ENCODE measurements around the gene PPM1E. TPM values are rescaled to one million over a fixed set of nuclear protein-coding genes. Genes with fewer than 3 reads are reported as not detected.

PPM1E gene
- total and polyA plus RNA-seq, 7 donors, result 0.01 to 0.24 (median 0.10) TPM; not detected in 3

DNA sequence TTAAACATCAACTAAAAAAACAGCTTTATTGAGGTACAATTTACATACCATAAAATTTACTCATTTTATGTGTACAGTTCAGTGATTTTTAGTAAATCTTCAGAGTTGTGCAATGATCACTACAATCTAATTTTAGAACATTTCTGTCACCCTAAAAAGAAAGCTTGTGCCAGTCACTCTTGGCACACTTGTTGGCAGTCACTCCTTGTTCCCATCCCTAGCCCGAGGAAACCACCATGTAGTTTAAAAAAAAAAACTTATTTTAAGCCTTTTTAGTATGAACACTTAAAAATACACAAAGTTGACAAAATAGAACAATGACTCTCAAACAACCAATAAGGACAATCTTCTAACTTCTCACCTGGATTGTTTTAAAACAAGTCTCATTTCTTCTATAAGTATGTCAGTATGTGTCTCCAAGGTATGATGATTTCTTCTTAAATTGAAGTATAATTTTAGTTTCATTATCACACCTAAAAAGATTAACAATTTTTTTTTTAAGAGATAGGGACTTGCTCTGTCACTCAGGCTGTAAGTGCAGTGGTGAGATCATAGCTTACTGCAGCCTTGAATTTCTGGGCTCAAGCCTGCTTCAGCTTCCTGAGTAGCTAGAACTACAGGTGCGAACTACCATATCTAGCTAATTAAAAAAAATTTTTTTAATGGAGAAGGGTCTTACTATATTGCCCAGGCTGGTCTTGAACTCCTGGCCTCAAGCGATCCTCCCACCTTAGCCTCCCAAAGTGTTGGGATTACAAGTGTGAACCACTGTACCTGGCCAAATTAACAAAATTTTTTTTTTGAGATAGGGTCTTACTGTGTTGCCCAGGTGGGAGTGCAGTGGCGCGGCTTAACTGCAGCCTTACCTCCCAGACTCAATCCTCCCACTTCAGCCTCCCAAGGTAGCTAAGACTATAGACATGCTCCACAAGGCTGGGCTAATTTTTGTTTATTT lies 53.2 kb downstream of the PPM1E start:
- no peaks in the 10 kb centered on the region for H3K9me3 ChIP-seq
- intact Hi-C loops (cut with DNase I), result no loop called here
- DNase-seq (no peak), ATAC-seq (no peak)
- H3K27ac ChIP-seq, result no peak overlapping the region
- TF ChIP-seq, protein P1, sequence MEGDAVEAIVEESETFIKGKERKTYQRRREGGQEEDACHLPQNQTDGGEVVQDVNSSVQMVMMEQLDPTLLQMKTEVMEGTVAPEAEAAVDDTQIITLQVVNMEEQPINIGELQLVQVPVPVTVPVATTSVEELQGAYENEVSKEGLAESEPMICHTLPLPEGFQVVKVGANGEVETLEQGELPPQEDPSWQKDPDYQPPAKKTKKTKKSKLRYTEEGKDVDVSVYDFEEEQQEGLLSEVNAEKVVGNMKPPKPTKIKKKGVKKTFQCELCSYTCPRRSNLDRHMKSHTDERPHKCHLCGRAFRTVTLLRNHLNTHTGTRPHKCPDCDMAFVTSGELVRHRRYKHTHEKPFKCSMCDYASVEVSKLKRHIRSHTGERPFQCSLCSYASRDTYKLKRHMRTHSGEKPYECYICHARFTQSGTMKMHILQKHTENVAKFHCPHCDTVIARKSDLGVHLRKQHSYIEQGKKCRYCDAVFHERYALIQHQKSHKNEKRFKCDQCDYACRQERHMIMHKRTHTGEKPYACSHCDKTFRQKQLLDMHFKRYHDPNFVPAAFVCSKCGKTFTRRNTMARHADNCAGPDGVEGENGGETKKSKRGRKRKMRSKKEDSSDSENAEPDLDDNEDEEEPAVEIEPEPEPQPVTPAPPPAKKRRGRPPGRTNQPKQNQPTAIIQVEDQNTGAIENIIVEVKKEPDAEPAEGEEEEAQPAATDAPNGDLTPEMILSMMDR (IDR thresholded peaks at IDR 0.05), result no peak
- whole genome bisulfite sequencing, 3 donors, result 79 to 80% (median 79%) methylated on average over 5 of the region's 5 CpGs
- H3K27me3 ChIP-seq (ENCODE audit: insufficient read depth in 3 of 3, low read length in 2 of 3), result peaks cover 0 to 4% (median 0%) of the 10 kb centered on the region in 3 donors
- H3K4me1 ChIP-seq, result no peaks in the 10 kb centered on the region
- no peak overlapping the region for H3K4me3 ChIP-seq
- H3K36me3 ChIP-seq (ENCODE audit: insufficient read depth in 1 of 2, low read depth in 1 of 2), result no peaks in the 10 kb centered on the region

DNA sequence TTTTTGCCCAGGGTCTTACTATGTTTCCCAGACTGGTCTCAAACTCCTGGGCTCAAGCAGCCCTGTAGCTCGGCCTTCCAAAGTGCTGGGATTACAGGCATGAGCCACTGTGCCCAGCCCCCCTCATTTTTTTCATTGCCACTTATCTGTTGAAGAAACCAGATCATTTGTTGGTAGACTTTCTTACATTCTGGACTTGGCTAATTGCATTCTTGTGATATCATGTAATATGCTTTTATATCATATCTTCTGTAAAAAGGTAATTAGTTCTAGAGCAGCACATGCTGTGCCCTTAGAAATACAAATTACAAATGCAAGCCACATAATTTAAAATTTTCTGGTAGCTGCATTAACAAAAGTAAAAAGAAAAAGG lies 53.9 kb downstream of the PPM1E start:
- no peaks in the 10 kb centered on the region for H3K36me3 ChIP-seq (ENCODE audit: insufficient read depth in 1 of 2, low read depth in 1 of 2)
- TF ChIP-seq, protein P1 (IDR thresholded peaks at IDR 0.05), result no peak
- ATAC-seq, result no peak
- peaks cover 0 to 4% (median 0%) of the 10 kb centered on the region in 3 donors for H3K27me3 ChIP-seq (ENCODE audit: insufficient read depth in 3 of 3, low read length in 2 of 3)
- no peaks in the 10 kb centered on the region for H3K4me1 ChIP-seq
- no peak overlapping the region for H3K27ac ChIP-seq
- intact Hi-C loops (cut with DNase I), result no loop called here
- 36 to 46% (median 43%) methylated on average over 1 of the region's 1 CpG for WGBS, 3 donors
- no peaks in the 10 kb centered on the region for H3K9me3 ChIP-seq
- H3K4me3 ChIP-seq, result no peak overlapping the region
- DNase-seq, result no peak

DNA sequence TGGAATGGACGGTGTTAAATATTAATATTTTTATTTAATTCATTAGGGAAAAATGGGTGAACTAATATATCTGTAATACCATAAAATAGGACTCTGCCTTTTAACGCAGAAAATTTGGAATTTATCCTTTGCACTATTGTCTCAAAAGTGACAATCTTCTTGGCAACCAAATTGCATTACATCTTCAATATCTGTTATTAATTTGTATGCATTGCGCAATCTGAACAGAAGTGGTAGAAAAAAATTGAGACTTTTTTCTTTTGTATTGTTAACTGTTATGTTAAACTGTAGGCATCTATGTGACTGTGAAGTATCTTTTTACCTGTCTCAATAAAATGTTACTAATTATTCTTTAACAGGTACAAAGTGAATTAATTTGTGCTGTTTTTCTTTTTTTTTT lies 55.6 kb downstream of the PPM1E start:
- Histone ChIP-seq H3K9me3 (no peaks in the 10 kb centered on the region), H3K36me3 (ENCODE audit: insufficient read depth in 1 of 2, low read depth in 1 of 2) (no peaks in the 10 kb centered on the region), H3K4me3 (no peak overlapping the region), H3K27me3 (ENCODE audit: insufficient read depth in 3 of 3, low read length in 2 of 3) (peaks cover 0 to 4% (median 0%) of the 10 kb centered on the region in 3 donors), H3K27ac (no peak overlapping the region), H3K4me1 (no peaks in the 10 kb centered on the region)
- intact Hi-C loops (cut with DNase I), result no loop called here
- ATAC-seq (no peak), DNase-seq (no peak)
- TF ChIP-seq, protein P1 (IDR thresholded peaks at IDR 0.05), result no peak
- WGBS, 3 donors, result 87 to 91% (median 87%) methylated on average over 3 of the region's 3 CpGs

DNA sequence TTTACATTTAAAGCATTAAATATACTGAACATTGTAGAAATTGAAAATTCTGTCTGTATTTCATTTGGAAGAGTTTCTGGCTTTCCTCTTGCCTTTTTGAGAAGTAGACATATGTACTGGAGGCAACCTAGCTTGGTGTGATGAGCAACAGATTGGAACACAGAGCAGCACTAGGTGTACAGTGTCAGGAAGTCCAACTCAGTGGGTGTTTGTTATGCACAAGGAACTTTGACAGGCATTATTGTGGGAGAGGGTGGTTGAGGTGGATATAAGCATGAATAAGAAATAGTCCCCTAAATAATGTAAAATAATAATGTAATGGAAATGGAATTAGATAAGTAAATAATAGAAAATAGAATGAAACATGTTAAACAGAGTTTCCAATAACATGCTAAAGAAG lies 58.1 kb downstream of the PPM1E start:
- no peaks in the 10 kb centered on the region for H3K27me3 ChIP-seq (ENCODE audit: insufficient read depth in 3 of 3, low read length in 2 of 3)
- H3K9me3 ChIP-seq, result no peaks in the 10 kb centered on the region
- no peak for DNase-seq
- H3K4me1 ChIP-seq, result no peaks in the 10 kb centered on the region
- TF ChIP-seq, protein P1 (IDR thresholded peaks at IDR 0.05), result no peak
- H3K4me3 ChIP-seq, result no peak overlapping the region
- ATAC-seq, result no peak
- H3K27ac ChIP-seq, result no peak overlapping the region
- H3K36me3 ChIP-seq (ENCODE audit: insufficient read depth in 1 of 2, low read depth in 1 of 2), result no peaks in the 10 kb centered on the region
- intact Hi-C loops (cut with DNase I), result no loop called here

Data from psoas muscle (tissue), 8 donors.